Skeletal muscle satellite cell (primary cell): ENCODE measurements around the gene EGFL8.
A peak's percentile ranks its signal among the peaks of the same experiment; 100 is the strongest.
"Not testable (repeated sequence)": the region's sequence is repeated elsewhere in the genome, so short reads cannot be mapped to it uniquely, and the experiment has no call there.

Experiments
- H3K27me3 ChIP-seq: 2 replicates; pipeline ENCODE4 v1.7.0; 2013; ENCODE audit warnings: low read length; ENCODE audit not compliant: control insufficient read depth, insufficient read depth
- H3K36me3 ChIP-seq: 2 replicates; pipeline ENCODE4 v1.7.0; 2013; ENCODE audit warnings: mild to moderate bottlenecking, control low read depth, low read length; ENCODE audit not compliant: insufficient read depth
- H3K4me1 ChIP-seq: 2 replicates; pipeline ENCODE4 v1.7.0; 2013; ENCODE audit warnings: low read length; ENCODE audit not compliant: control insufficient read depth, insufficient read depth
- H3K4me2 ChIP-seq: 2 replicates; pipeline ENCODE4 v1.7.0; 2013; ENCODE audit warnings: mild to moderate bottlenecking, low read length
- H3K4me3 ChIP-seq: 2 replicates; pipeline ENCODE4 v1.7.0; 2013; ENCODE audit warnings: low read length
- H3K9ac ChIP-seq: 2 replicates; pipeline ENCODE4 v1.7.0; 2013; ENCODE audit warnings: mild to moderate bottlenecking, low read depth, low read length, moderate library complexity
- H3K9me3 ChIP-seq: replicated peaks from 2 replicates; pipeline ENCODE4 v1.7.0; 2013; ENCODE audit warnings: mild to moderate bottlenecking, control low read depth, low read length

Gene EGFL8

GRCh38 chr6:32128751-32129296, 35.6 kb upstream of the EGFL8 start:
- peak overlapping the region; percentile 8 for H3K9ac ChIP-seq
- peaks cover under 1% of the 10 kb centered on the region for H3K27me3 ChIP-seq
- H3K4me3 ChIP-seq = peak overlapping the region; percentile 86
- H3K4me2 ChIP-seq = peak overlapping the region; percentile 96
- H3K4me1 ChIP-seq = peaks cover 24% of the 10 kb centered on the region
- H3K36me3 ChIP-seq = peaks cover 20% of the 10 kb centered on the region
- H3K9me3 ChIP-seq = no peaks in the 10 kb centered on the region

- Histone ChIP-seq H3K4me2 (peak overlapping the region; percentile 96), H3K27me3 (peaks cover 4% of the 10 kb centered on the region), H3K9me3 (no peaks in the 10 kb centered on the region), H3K9ac (peak overlapping the region; percentile 83), H3K36me3 (peaks cover 14% of the 10 kb centered on the region), H3K4me3 (peak overlapping the region; percentile 86), H3K4me1 (peaks cover 24% of the 10 kb centered on the region)
Measured at GRCh38 chr6:32129297-32130088, 34.9 kb upstream of the EGFL8 start.

- H3K36me3 ChIP-seq = peaks cover 2% of the 10 kb centered on the region
- H3K27me3 ChIP-seq = peaks cover 14% of the 10 kb centered on the region
- no peak overlapping the region for H3K9ac ChIP-seq
- H3K4me2 ChIP-seq = no peak overlapping the region
- H3K4me1 ChIP-seq = peaks cover 24% of the 10 kb centered on the region
- no peaks in the 10 kb centered on the region for H3K9me3 ChIP-seq
- no peak overlapping the region for H3K4me3 ChIP-seq
Measured at GRCh38 chr6:32131439-32131948, 32.9 kb upstream of the EGFL8 start.

GRCh38 chr6:32132110-32132509, 32.3 kb upstream of the EGFL8 start:
- Histone ChIP-seq H3K9me3 (no peaks in the 10 kb centered on the region), H3K4me3 (no peak overlapping the region), H3K4me2 (no peak overlapping the region), H3K4me1 (peaks cover 19% of the 10 kb centered on the region), H3K27me3 (peaks cover 14% of the 10 kb centered on the region), H3K36me3 (peaks cover 2% of the 10 kb centered on the region), H3K9ac (no peak overlapping the region)

- H3K4me3 ChIP-seq = no peak overlapping the region
- no peaks in the 10 kb centered on the region for H3K9me3 ChIP-seq
- H3K4me1 ChIP-seq = peaks cover 10% of the 10 kb centered on the region
- H3K27me3 ChIP-seq = peaks cover 18% of the 10 kb centered on the region
- no peak overlapping the region for H3K4me2 ChIP-seq
- no peaks in the 10 kb centered on the region for H3K36me3 ChIP-seq
- H3K9ac ChIP-seq = no peak overlapping the region
Measured at GRCh38 chr6:32133786-32134185, 30.6 kb upstream of the EGFL8 start.

- Histone ChIP-seq H3K36me3 (no peaks in the 10 kb centered on the region), H3K9me3 (no peaks in the 10 kb centered on the region), H3K9ac (no peak overlapping the region)
Measured at GRCh38 chr6:32137454-32137853, 26.9 kb upstream of the EGFL8 start.

GRCh38 chr6:32139590-32139989, 24.8 kb upstream of the EGFL8 start:
- H3K4me1 ChIP-seq = no peaks in the 10 kb centered on the region
- no peak overlapping the region for H3K4me3 ChIP-seq
- H3K36me3 ChIP-seq = no peaks in the 10 kb centered on the region
- H3K27me3 ChIP-seq = peaks cover 26% of the 10 kb centered on the region
- no peak overlapping the region for H3K9ac ChIP-seq
- H3K9me3 ChIP-seq = no peaks in the 10 kb centered on the region
- H3K4me2 ChIP-seq = no peak overlapping the region

More at GRCh38 chr6:32137454-32137853, 26.9 kb upstream of the EGFL8 start:
- H3K4me1 ChIP-seq = no peaks in the 10 kb centered on the region
- no peak overlapping the region for H3K4me2 ChIP-seq
- H3K27me3 ChIP-seq = peaks cover 28% of the 10 kb centered on the region
- H3K4me3 ChIP-seq = no peak overlapping the region

- Histone ChIP-seq H3K9ac (no peak overlapping the region), H3K9me3 (no peaks in the 10 kb centered on the region), H3K4me2 (no peak overlapping the region), H3K4me3 (no peak overlapping the region), H3K27me3 (peaks cover 25% of the 10 kb centered on the region), H3K36me3 (no peaks in the 10 kb centered on the region), H3K4me1 (no peaks in the 10 kb centered on the region)
Measured at GRCh38 chr6:32140420-32141046, 23.9 kb upstream of the EGFL8 start.

GRCh38 chr6:32144238-32144637, 20.2 kb upstream of the EGFL8 start:
- peaks cover 45% of the 10 kb centered on the region for H3K27me3 ChIP-seq
- H3K4me3 ChIP-seq, H3K36me3 ChIP-seq, H3K9me3 ChIP-seq, H3K4me1 ChIP-seq, H3K4me2 ChIP-seq, H3K9ac ChIP-seq: not testable (repeated sequence)

- H3K4me1 ChIP-seq = no peaks in the 10 kb centered on the region
- H3K9me3 ChIP-seq = no peaks in the 10 kb centered on the region
- H3K4me2 ChIP-seq = no peak overlapping the region
- peaks cover 50% of the 10 kb centered on the region for H3K27me3 ChIP-seq
- no peak overlapping the region for H3K9ac ChIP-seq
- H3K36me3 ChIP-seq = no peaks in the 10 kb centered on the region
- H3K4me3 ChIP-seq = no peak overlapping the region
Measured at GRCh38 chr6:32146287-32146686, 18.1 kb upstream of the EGFL8 start.

GRCh38 chr6:32146687-32147086, 17.7 kb upstream of the EGFL8 start:
- Histone ChIP-seq H3K36me3 (no peaks in the 10 kb centered on the region), H3K4me1 (no peaks in the 10 kb centered on the region), H3K4me2 (no peak overlapping the region), H3K9me3 (no peaks in the 10 kb centered on the region), H3K27me3 (peaks cover 47% of the 10 kb centered on the region), H3K9ac (no peak overlapping the region), H3K4me3 (no peak overlapping the region)
